ENCODE results near the gene ANO2.

GRCh38 chr12:5516371-5517241 lies 428.5 kb downstream of the ANO2 start:
- TF ChIP-seq CTCF (IDR thresholded peaks at IDR 0.05; ENCODE audit: low read depth, low read length, missing input control), result no peak
- TF ChIP-seq TAF1 (conservative IDR thresholded peaks at IDR 0.05), result no peak
- no peak for TF ChIP-seq ZBTB33 (IDR thresholded peaks at IDR 0.05)

All from liver (tissue), 3 donors.